ENCODE measurements around the gene P2RX1.

GRCh38 chr17:3894188-3894587 is 22.1 kb downstream of the P2RX1 start:
- TF ChIP-seq POLR2A (IDR thresholded peaks at IDR 0.05) (no peak), CTCF (IDR thresholded peaks at IDR 0.05) (no peak)

All from body of pancreas (tissue), 4 donors.